ENCODE data around the gene TREX2. TPM values are rescaled to one million over a fixed set of nuclear protein-coding genes. Genes with fewer than 3 reads are reported as not detected.

Gene TREX2
- total and polyA plus RNA-seq, 2 experiments from 2014 or later: 0.60 to 1.3 TPM

GRCh38 chrX:153435845-153436244, 10.0 kb downstream of the TREX2 start:
- TF ChIP-seq EZH2phosphoT487 (IDR thresholded peaks at IDR 0.05; ENCODE audit: low read depth, severe bottlenecking, unreplicated experiment) (no peak), EZH2 (IDR thresholded peaks at IDR 0.05; ENCODE audit: borderline replicate concordance) (no peak)
- TF ChIP-seq, protein P1, sequence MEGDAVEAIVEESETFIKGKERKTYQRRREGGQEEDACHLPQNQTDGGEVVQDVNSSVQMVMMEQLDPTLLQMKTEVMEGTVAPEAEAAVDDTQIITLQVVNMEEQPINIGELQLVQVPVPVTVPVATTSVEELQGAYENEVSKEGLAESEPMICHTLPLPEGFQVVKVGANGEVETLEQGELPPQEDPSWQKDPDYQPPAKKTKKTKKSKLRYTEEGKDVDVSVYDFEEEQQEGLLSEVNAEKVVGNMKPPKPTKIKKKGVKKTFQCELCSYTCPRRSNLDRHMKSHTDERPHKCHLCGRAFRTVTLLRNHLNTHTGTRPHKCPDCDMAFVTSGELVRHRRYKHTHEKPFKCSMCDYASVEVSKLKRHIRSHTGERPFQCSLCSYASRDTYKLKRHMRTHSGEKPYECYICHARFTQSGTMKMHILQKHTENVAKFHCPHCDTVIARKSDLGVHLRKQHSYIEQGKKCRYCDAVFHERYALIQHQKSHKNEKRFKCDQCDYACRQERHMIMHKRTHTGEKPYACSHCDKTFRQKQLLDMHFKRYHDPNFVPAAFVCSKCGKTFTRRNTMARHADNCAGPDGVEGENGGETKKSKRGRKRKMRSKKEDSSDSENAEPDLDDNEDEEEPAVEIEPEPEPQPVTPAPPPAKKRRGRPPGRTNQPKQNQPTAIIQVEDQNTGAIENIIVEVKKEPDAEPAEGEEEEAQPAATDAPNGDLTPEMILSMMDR (IDR thresholded peaks at IDR 0.05; ENCODE audit: poor library complexity): no peak
- Histone ChIP-seq H3K4me1 (ENCODE audit: insufficient read depth) (no peaks in the 10 kb centered on the region), H3K27ac (no peak overlapping the region), H3K9me2 (replicated peaks; ENCODE audit: insufficient read depth) (no peaks in the 10 kb centered on the region), H3K36me3 (replicated peaks; ENCODE audit: insufficient read depth, low read depth) (no peaks in the 10 kb centered on the region), H3K9me3 (ENCODE audit: low read depth) (no peaks in the 10 kb centered on the region), H3K4me2 (no peak overlapping the region), H3K79me2 (no peaks in the 10 kb centered on the region), H3K4me3 (no peak overlapping the region), H2AFZ (no peak overlapping the region), H4K20me1 (ENCODE audit: insufficient read depth, poor library complexity, severe bottlenecking) (no peaks in the 10 kb centered on the region), H3K27me3 (no peaks in the 10 kb centered on the region)
- WGBS (ENCODE audit: low lambda C conversion rate, missing lambda C conversion rate): 52% methylated on average over 3 of the region's 3 CpGs
- DNase-seq (ENCODE audit: low spot score): no peak

DNA sequence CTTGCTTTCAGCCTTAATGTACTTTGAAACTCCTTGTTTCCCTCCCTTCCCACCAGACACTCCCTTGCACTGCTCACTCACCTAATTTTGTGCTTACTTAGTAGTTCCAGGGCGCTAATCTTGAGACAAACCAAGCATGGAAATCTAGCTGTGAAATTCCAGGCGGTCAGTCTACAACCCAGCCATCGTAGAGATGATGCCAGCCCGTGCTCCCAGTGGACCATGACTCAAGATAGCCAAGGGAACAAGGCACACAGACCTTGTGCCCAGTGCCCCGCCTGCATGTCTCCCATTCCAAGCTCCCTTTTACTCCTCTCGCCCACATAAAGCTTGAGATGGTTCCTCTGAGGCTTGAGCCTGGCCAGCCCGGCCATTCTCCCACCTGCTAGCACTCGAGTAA, 11.1 kb downstream of the TREX2 start:
- 79% methylated on average over 8 of the region's 8 CpGs for WGBS (ENCODE audit: low lambda C conversion rate, missing lambda C conversion rate)
- Histone ChIP-seq H3K4me1 (ENCODE audit: insufficient read depth) (no peaks in the 10 kb centered on the region), H3K36me3 (replicated peaks; ENCODE audit: insufficient read depth, low read depth) (no peaks in the 10 kb centered on the region), H3K27ac (no peak overlapping the region), H3K9me2 (replicated peaks; ENCODE audit: insufficient read depth) (no peaks in the 10 kb centered on the region), H3K27me3 (no peaks in the 10 kb centered on the region), H3K4me2 (no peak overlapping the region), H3K79me2 (no peaks in the 10 kb centered on the region), H3K4me3 (no peak overlapping the region), H4K20me1 (ENCODE audit: insufficient read depth, poor library complexity, severe bottlenecking) (no peaks in the 10 kb centered on the region), H2AFZ (no peak overlapping the region), H3K9me3 (ENCODE audit: low read depth) (no peaks in the 10 kb centered on the region)
- TF ChIP-seq EZH2 (IDR thresholded peaks at IDR 0.05; ENCODE audit: borderline replicate concordance) (no peak), EZH2phosphoT487 (IDR thresholded peaks at IDR 0.05; ENCODE audit: low read depth, severe bottlenecking, unreplicated experiment) (no peak)
- TF ChIP-seq, protein P1 (IDR thresholded peaks at IDR 0.05; ENCODE audit: poor library complexity): no peak
- no peak for DNase-seq (ENCODE audit: low spot score)

GRCh38 chrX:153433781-153434285, 12.0 kb downstream of the TREX2 start:
- DNase-seq (ENCODE audit: low spot score): no peak

More at GRCh38 chrX:153433781-153434285, 12.0 kb downstream of the TREX2 start:
- TF ChIP-seq EZH2 (IDR thresholded peaks at IDR 0.05; ENCODE audit: borderline replicate concordance) (no peak), EZH2phosphoT487 (IDR thresholded peaks at IDR 0.05; ENCODE audit: low read depth, severe bottlenecking, unreplicated experiment) (no peak)
- TF ChIP-seq, protein P1 (IDR thresholded peaks at IDR 0.05; ENCODE audit: poor library complexity): no peak
- Histone ChIP-seq H3K4me1 (ENCODE audit: insufficient read depth) (no peaks in the 10 kb centered on the region), H3K27ac (no peak overlapping the region), H3K9me3 (ENCODE audit: low read depth) (no peaks in the 10 kb centered on the region), H3K27me3 (no peaks in the 10 kb centered on the region), H3K9me2 (replicated peaks; ENCODE audit: insufficient read depth) (no peaks in the 10 kb centered on the region), H3K4me2 (no peak overlapping the region), H3K36me3 (replicated peaks; ENCODE audit: insufficient read depth, low read depth) (no peaks in the 10 kb centered on the region), H3K4me3 (no peak overlapping the region), H4K20me1 (ENCODE audit: insufficient read depth, poor library complexity, severe bottlenecking) (no peaks in the 10 kb centered on the region), H3K79me2 (no peaks in the 10 kb centered on the region), H2AFZ (no peak overlapping the region)
- 85% methylated on average over 17 of the region's 17 CpGs for WGBS (ENCODE audit: low lambda C conversion rate, missing lambda C conversion rate)

Measured in hepatocyte (in vitro differentiated cells).